Gastroesophageal sphincter (tissue), 4 donors: ENCODE results near the gene EXOC6B. TPM values are rescaled to one million over a fixed set of nuclear protein-coding genes. Genes with fewer than 3 reads are reported as not detected.

Experiments used
- ATAC-seq: fragments of 150-250 bp; one replicate; pipeline ENCODE4 v1.9.1; 2016; ENCODE audit warnings: mild to moderate bottlenecking, moderate library complexity
- H3K27ac ChIP-seq, 4 donors: fragments of 200-600 bp; sonication (generic) in 3 of 4; 1 replicate in 3 of 4; 2 replicates in 1 of 4; pipeline ENCODE4 v1.5.1; 2016 to 2019
- H3K27me3 ChIP-seq: fragments of 200-600 bp; sonication (generic); one replicate; pipeline ENCODE4 v1.5.1; 2019
- H3K36me3 ChIP-seq, 2 donors: fragments of 200-600 bp; sonication (generic); one replicate each; pipeline ENCODE4 v1.5.1; 2019; ENCODE audit warnings: control low read depth in 1 of 2
- H3K4me1 ChIP-seq, 3 donors: fragments of 200-600 bp; sonication (generic); 1 replicate in 2 of 3; 2 replicates in 1 of 3; pipeline ENCODE4 v1.5.1; 2016 to 2019; ENCODE audit warnings: control low read depth in 2 of 3
- H3K4me3 ChIP-seq, 2 donors: fragments of 200-600 bp; sonication (generic); one replicate each; pipeline ENCODE4 v1.5.1; 2019; ENCODE audit warnings: mild to moderate bottlenecking in 1 of 2, moderate library complexity in 1 of 2
- H3K9me3 ChIP-seq, 3 donors: fragments of 200-600 bp; sonication (generic); one replicate each; pipeline ENCODE4 v1.5.1; 2017 to 2019; ENCODE audit warnings: control low read depth in 2 of 3
- EP300 ChIP-seq: sonication (generic); formaldehyde crosslinking; IDR thresholded peaks from one replicate; pipeline ENCODE4 v1.6.1; 2017; ENCODE audit warnings: antibody characterized with exemption, mild to moderate bottlenecking
- POLR2A ChIP-seq, 2 donors: fragments of 450-650 bp; IDR thresholded peaks; one replicate each; pipeline ENCODE4 v1.6.1; 2017; ENCODE audit warnings: antibody characterized with exemption in 2 of 2, mild to moderate bottlenecking in 2 of 2, moderate library complexity in 1 of 2
- POLR2AphosphoS5 ChIP-seq: sonication (generic); formaldehyde crosslinking; IDR thresholded peaks from one replicate; pipeline ENCODE4 v1.6.1; 2017; ENCODE audit warnings: antibody characterized with exemption
- WGBS, 2 donors: methylation state at CpG; one replicate each; pipeline ENCODE4 v1.1.5; 2018; ENCODE audit warnings: low coverage in 1 of 2; 5-methylcytosine and 5-hydroxymethylcytosine counted together
- total RNA-seq, 4 donors: library from RNA; depleted of rRNA; stranded (reverse); fragments of >200 nt; gene quantifications; one replicate each; pipeline ENCODE4 v1.1.0, GENCODE V29; 2016
- TF ChIP-seq, protein P1 (sequence below), 4 experiments: fragments of 200-600 bp in 2 of 4; fragments of 450-650 bp in 2 of 4; sonication (generic) in 1 of 4; IDR thresholded peaks; one replicate each; pipeline ENCODE4 v1.5.1; 2017 to 2019; ENCODE audit warnings: antibody characterized with exemption in 4 of 4, mild to moderate bottlenecking in 2 of 4, moderate library complexity in 2 of 4

EXOC6B gene
- total RNA-seq, 4 donors from 2014 or later: 35.3 to 47.2 (median 41.2) TPM

DNA sequence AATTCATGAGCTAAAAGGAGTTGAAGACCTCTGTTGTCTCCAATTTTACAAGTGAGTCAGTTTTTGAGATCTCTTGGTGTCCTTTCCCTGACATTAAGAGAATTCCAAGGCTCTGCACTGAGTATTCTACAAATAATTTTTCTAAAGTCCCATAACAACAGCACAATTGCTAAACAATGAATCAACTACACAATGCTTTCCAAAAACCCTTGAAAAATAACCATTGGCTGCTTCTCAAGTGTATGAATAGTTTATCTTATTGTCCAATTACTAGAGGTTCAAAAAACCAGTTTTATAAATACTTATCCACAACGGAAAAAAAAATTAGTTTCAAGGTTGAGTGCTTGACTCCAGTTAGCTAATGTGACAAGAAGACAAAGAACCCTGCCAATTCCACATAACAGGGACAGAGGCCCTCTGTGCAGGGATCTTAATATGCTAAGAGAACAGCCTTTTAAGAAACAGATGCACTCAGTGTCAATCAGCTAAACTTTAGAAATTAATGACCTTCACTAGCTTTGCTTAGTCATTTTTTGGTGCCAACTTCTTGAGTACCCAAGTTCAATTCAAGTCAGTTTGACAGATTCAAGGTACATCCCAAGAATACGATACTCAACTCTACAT lies 411.6 kb downstream of the EXOC6B start:
- no peak overlapping the region for H3K27ac ChIP-seq
- 24 to 31% methylated on average over 2 of the region's 2 CpGs for WGBS, 2 donors
- H3K9me3 ChIP-seq: no peaks in the 10 kb centered on the region
- H3K27me3 ChIP-seq: no peaks in the 10 kb centered on the region
- peaks cover 0 to 13% (median 2%) of the 10 kb centered on the region in 3 donors for H3K4me1 ChIP-seq
- H3K4me3 ChIP-seq: no peak overlapping the region
- no peaks in the 10 kb centered on the region for H3K36me3 ChIP-seq
- TF ChIP-seq POLR2AphosphoS5: no peak
- TF ChIP-seq POLR2A (IDR thresholded peaks at IDR 0.05): no peak
- TF ChIP-seq, protein P1, sequence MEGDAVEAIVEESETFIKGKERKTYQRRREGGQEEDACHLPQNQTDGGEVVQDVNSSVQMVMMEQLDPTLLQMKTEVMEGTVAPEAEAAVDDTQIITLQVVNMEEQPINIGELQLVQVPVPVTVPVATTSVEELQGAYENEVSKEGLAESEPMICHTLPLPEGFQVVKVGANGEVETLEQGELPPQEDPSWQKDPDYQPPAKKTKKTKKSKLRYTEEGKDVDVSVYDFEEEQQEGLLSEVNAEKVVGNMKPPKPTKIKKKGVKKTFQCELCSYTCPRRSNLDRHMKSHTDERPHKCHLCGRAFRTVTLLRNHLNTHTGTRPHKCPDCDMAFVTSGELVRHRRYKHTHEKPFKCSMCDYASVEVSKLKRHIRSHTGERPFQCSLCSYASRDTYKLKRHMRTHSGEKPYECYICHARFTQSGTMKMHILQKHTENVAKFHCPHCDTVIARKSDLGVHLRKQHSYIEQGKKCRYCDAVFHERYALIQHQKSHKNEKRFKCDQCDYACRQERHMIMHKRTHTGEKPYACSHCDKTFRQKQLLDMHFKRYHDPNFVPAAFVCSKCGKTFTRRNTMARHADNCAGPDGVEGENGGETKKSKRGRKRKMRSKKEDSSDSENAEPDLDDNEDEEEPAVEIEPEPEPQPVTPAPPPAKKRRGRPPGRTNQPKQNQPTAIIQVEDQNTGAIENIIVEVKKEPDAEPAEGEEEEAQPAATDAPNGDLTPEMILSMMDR (IDR thresholded peaks at IDR 0.05): no peak
- TF ChIP-seq EP300: no peak
- ATAC-seq: no peak

DNA sequence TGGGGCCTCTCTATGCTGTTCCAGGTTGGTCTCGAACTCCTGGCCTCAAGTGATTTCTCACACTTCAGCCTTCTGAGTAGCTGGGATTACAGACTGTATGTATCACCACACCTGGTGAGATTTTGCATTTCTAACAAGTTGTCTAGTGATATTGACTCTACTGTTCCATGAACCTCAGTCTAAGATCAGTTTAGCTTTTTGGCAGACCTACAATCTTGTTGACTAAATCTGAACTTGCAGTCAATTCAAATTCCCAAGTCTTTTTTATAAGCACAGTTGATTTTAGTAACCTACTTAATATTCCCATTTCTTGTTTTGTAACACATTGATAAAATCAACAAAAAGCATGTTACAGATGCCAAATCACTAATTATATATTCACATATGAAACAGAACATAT lies 412.1 kb downstream of the EXOC6B start:
- H3K4me3 ChIP-seq: no peak overlapping the region
- TF ChIP-seq EP300 (no peak), POLR2AphosphoS5 (no peak), POLR2A (IDR thresholded peaks at IDR 0.05) (no peak)
- TF ChIP-seq, protein P1 (IDR thresholded peaks at IDR 0.05): no peak
- no peak for ATAC-seq

DNA sequence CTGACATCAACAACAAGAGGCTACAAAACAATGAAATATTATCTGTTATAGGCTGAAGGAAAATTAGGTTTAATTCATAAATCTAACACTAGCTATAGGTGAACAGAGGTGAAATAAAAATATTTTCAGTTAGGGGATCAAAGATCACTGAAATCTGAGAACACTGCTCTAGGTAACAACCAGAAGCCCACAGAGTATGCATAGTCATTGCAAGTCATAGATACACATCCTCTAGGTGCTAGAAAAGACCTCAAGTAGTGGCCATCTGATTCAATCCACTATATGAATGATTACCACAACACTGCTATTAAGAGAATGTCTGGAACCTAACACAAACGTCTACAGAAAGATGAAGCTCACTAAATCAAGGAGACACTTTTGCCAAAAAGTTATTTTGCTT lies 413.6 kb downstream of the EXOC6B start:
- Histone ChIP-seq H3K4me1 (peaks cover 0 to 13% (median 2%) of the 10 kb centered on the region in 3 donors), H3K27me3 (no peaks in the 10 kb centered on the region), H3K27ac (no peak overlapping the region), H3K36me3 (no peaks in the 10 kb centered on the region), H3K4me3 (no peak overlapping the region), H3K9me3 (no peaks in the 10 kb centered on the region)
- TF ChIP-seq EP300 (no peak), POLR2AphosphoS5 (no peak), POLR2A (IDR thresholded peaks at IDR 0.05) (no peak)
- TF ChIP-seq, protein P1 (IDR thresholded peaks at IDR 0.05): no peak
- 13 to 55% methylated on average over 1 of the region's 1 CpG for WGBS, 2 donors
- ATAC-seq: no peak

More for the DNA sequence above, 412.1 kb downstream of the EXOC6B start:
- Histone ChIP-seq H3K27me3 (no peaks in the 10 kb centered on the region), H3K36me3 (no peaks in the 10 kb centered on the region), H3K27ac (no peak overlapping the region), H3K4me1 (peaks cover 0 to 13% (median 2%) of the 10 kb centered on the region in 3 donors), H3K9me3 (no peaks in the 10 kb centered on the region)
- 94% methylated on average over 1 of the region's 1 CpG; no CpG with 5 or more reads in 1 of the 2 donors for WGBS, 2 donors

DNA sequence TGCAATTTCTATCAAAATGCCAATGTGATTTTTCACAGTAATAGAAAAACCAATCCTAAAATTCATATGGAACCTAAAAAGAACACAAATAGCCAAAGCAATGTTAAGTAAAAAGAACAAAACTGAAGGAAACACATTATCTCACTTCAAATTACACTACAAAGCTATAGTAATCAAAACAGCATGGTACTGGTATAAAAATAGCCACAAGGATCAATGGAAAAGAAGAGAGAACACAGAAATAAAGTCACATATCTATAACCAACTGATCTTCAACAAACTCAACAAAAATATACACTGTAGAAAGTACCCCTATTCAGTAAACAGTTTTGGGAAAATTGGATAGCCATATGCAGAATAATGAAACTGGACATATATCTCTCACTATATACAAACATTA lies 426.0 kb downstream of the EXOC6B start:
- H3K36me3 ChIP-seq: no peaks in the 10 kb centered on the region
- H3K27me3 ChIP-seq: no peaks in the 10 kb centered on the region
- ATAC-seq: no peak
- H3K27ac ChIP-seq: no peak overlapping the region
- no peaks in the 10 kb centered on the region for H3K4me1 ChIP-seq
- TF ChIP-seq EP300: no peak
- TF ChIP-seq, protein P1 (IDR thresholded peaks at IDR 0.05): no peak
- no peak for TF ChIP-seq POLR2A (IDR thresholded peaks at IDR 0.05)
- no peak for TF ChIP-seq POLR2AphosphoS5
- H3K4me3 ChIP-seq: no peak overlapping the region
- H3K9me3 ChIP-seq: peaks cover 0 to 36% (median 0%) of the 10 kb centered on the region in 3 donors

DNA sequence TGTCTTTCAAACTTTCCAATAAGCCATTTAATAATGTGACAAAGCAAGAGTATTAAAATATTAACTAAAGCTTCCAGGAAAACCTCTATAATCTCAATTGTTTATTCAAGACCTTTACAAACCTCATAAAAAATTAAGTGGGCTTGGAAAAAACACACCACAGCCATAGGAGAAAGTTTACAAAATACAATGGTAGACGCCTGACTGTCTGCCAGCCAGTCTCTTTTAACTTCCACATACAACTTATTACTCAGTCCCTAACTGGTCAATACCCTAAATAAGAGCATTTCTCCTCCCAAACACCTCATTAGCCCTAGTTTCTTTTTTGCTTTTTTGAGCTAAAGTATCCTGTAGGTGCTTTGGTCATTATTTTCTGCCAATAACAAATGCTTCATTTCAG lies 430.7 kb downstream of the EXOC6B start:
- no peak for ATAC-seq
- TF ChIP-seq POLR2A (IDR thresholded peaks at IDR 0.05) (no peak), POLR2AphosphoS5 (no peak), EP300 (no peak)
- TF ChIP-seq, protein P1 (IDR thresholded peaks at IDR 0.05): no peak
- peaks cover 0 to 16% (median 0%) of the 10 kb centered on the region in 3 donors for H3K9me3 ChIP-seq
- H3K27me3 ChIP-seq: no peaks in the 10 kb centered on the region
- 76 to 86% methylated on average over 1 of the region's 1 CpG for WGBS, 2 donors
- H3K36me3 ChIP-seq: no peaks in the 10 kb centered on the region
- no peaks in the 10 kb centered on the region for H3K4me1 ChIP-seq
- H3K27ac ChIP-seq: no peak overlapping the region
- no peak overlapping the region for H3K4me3 ChIP-seq
